Ramos (cell line): Measurements from ENCODE around the gene CATSPERD.
"Not testable (repeated sequence)": the region's sequence is repeated elsewhere in the genome, so short reads cannot be mapped to it uniquely, and the experiment has no call there.

Experiments
- in situ Hi-C: fragments of 300-500 bp; cut with MboI; formaldehyde crosslinking; loops from one replicate; pipeline ENCODE4 v1.14.3; 2022; ENCODE audit warnings: low sequenced_read_pairs; ENCODE audit not compliant: unreplicated experiment

Gene CATSPERD

GRCh38 chr19:5696196-5697021 lies 24.0 kb upstream of the CATSPERD start:
- in situ Hi-C loops, result no loop called here

- in situ Hi-C loops, result no loop called here
Measured at GRCh38 chr19:5697022-5697889, 23.2 kb upstream of the CATSPERD start.

- in situ Hi-C loops, result no loop called here
Measured at GRCh38 chr19:5697890-5698634, 22.4 kb upstream of the CATSPERD start.

GRCh38 chr19:5698635-5699422 lies 21.6 kb upstream of the CATSPERD start:
- in situ Hi-C loops, result no loop called here

- in situ Hi-C loops, result no loop called here
Measured at GRCh38 chr19:5700455-5701092, 19.9 kb upstream of the CATSPERD start.

GRCh38 chr19:5702053-5702410 lies 18.4 kb upstream of the CATSPERD start:
- in situ Hi-C loops, result not testable (repeated sequence)

GRCh38 chr19:5703819-5704818 lies 16.3 kb upstream of the CATSPERD start:
- in situ Hi-C loops, result no loop called here

GRCh38 chr19:5705552-5705951 lies 14.9 kb upstream of the CATSPERD start:
- in situ Hi-C loops, result no loop called here

- in situ Hi-C loops, result no loop called here
Measured at GRCh38 chr19:5706876-5707573, 13.4 kb upstream of the CATSPERD start.

GRCh38 chr19:5707576-5708575 lies 12.6 kb upstream of the CATSPERD start:
- in situ Hi-C loops, result no loop called here

- in situ Hi-C loops, result no loop called here
Measured at GRCh38 chr19:5711025-5711424, 9.4 kb upstream of the CATSPERD start.

- in situ Hi-C loops, result no loop called here
Measured at GRCh38 chr19:5711713-5712161, 8.7 kb upstream of the CATSPERD start.

GRCh38 chr19:5713228-5713627 lies 7.2 kb upstream of the CATSPERD start:
- in situ Hi-C loops, result no loop called here

- in situ Hi-C loops, result no loop called here
Measured at GRCh38 chr19:5714816-5715215, 5.6 kb upstream of the CATSPERD start.

GRCh38 chr19:5717215-5717935 lies 3.1 kb upstream of the CATSPERD start:
- in situ Hi-C loops, result no loop called here
